HG03139 (cell line): Measurements from ENCODE around the gene SLCO4A1.
"Not testable (repeated sequence)": the region's sequence is repeated elsewhere in the genome, so short reads cannot be mapped to it uniquely, and the experiment has no call there.

ENCODE experiments used
- ATAC-seq: cut with Tn5 transposase; IDR thresholded peaks from one replicate; pipeline ENCODE4 v1.9.1; 2021; ENCODE audit not compliant: unreplicated experiment

Gene SLCO4A1

DNA sequence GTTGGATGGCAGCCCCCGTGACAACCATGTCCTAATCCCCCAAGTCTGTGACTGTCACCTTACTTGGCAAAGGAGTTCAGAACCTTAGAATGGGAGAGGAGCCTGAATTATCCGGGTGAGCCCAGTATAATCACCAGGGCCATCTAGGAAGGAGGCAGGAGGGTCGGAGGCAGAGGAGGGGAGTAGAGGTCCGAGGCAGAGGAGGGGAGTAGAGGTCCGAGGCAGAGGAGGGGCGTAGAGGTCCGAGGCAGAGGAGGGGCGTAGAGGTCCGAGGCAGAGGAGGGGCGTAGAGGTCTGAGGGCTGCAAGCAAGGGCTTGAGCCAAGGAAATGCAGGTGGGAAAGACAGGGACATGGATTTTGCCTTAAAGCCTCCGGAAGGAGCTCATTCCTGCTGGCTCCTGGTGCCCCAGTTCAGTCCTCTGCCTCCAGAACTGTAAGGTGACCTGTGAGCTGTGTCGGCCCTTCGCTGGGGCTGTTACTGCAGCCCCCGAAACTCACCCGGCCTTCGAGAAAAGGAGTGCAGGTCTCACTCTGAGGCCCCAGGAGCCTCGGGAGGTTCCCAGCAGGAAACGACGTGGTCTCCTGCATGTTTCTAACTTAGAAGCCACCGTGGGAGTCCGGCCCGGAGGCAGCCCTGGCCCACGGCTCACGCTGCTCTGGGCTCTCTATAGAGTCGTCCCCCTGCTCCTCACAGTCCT lies 20.0 kb upstream of the SLCO4A1 start:
- ATAC-seq = no peak

DNA sequence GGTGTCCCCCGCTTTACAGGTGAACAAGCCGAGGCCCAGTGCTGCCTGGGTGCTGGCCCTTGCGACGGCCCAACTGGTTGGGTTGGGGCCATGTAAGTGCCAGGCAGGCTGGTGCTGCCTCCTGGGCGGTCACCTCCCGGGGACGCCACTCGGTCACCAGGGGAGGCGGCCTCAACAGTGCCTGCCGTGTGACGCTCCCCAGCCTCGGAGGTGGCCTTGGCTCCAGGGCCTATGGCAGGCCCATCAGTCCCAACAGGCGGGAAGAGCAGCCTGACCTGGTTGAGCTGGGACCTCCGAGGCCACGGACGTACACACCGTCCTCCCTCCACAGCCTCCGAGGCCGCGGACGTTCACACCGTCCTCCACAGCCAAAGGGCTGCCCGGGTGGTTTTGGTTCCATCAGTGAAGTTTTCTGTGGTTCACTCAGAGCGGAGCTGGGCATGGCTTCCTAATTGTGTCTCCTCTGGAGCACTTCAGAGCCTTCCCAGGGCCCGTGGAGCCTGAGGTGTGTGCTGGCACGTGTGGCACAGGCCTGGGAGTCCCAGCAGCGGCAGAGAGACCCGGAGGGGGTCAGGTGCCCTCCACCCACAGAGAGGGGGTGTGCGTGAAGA lies 19.3 kb upstream of the SLCO4A1 start:
- ATAC-seq = no peak

DNA sequence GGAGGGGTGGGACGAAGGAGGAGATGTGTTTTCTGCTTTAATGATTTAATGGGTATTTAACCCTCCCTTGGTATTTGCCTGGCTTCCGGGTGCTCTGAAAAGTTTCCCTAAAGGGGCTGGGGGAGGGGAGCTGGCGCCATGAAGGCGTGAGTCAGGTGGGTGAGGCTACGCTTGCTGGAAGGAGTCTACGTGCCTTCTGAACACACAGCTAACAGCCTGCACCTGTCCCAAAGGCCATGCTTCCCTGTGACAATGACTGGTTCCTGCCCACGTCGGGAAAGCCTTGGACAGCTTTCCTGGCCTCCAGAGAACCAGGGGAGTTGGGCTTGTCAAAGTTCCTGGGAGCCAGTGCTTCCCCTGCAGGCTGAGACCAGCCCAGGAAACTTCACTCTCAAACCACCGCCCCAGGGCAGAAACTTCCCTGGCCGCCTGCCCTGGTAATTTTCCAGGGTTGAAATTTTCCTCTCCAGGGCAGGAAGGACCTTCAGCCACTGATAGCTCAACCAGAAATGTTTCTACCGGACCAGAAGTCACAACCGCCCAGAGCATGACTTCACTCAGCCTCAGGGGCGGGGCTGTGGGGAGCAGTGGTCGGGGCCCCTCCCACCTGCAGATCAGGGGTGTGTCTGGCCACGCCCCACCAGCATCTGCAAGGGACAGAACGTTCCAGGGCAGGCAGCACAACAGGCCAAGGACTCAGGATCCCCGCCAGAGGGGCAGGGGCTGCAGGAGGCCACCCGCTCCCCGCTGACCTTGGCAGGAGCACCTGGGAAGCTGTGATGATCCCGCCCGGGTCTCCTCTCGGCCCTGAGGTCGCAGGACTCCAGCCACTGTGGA lies 18.6 kb upstream of the SLCO4A1 start:
- ATAC-seq = peak; percentile 62

DNA sequence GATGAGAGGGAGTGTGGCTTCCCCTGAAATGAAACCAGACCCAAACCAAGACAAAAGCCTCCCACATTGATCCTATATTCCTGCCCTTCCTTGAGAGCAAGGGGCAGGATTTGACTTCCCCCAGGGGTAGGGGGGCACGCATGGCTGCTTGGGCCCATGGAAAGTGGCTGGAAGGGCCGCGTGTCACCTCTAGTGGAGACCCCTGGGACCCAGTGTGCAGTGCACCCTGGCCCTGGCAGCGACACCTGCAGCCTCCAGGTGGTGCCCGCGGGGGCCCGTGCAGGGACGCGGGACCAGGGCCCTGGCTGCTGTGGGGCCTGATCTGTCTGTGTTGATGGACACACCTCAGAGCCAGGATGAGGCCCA lies 18.0 kb upstream of the SLCO4A1 start:
- ATAC-seq = peak; percentile 30

DNA sequence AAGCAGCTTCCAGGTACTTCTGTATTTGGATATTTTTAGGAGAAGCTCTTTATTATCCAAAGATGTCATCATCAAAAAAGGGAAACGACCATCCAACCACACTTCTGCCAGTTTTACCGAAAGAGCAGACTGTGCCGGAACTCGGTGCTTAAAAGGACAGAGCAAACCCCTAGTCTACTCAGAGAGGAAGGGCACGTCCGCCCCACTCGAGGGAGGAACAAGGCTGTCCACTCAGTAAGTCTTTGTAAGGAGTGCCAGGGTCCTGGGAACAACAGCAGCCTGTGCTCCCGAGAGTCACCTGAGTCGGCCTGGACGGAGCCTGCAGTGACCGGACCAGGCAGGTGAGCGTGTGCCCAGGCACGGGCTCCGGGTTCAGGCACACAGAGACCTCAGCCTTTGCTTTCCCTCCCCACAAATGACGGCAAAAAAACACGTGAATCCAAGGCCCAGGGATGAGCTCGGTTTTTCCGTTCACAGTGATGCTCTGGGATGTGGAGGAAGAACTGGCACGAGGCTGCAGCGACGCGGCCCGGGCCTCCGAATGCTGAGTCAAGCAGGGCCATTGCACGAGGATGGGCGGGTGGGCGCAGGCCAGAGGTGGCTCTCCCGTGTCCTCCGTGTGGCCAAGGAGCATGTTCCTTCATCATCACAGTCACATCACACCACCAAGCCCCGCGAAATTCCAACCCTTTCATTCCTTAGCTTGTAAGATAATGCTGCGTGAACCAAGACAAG lies 17.4 kb upstream of the SLCO4A1 start:
- ATAC-seq = no peak

DNA sequence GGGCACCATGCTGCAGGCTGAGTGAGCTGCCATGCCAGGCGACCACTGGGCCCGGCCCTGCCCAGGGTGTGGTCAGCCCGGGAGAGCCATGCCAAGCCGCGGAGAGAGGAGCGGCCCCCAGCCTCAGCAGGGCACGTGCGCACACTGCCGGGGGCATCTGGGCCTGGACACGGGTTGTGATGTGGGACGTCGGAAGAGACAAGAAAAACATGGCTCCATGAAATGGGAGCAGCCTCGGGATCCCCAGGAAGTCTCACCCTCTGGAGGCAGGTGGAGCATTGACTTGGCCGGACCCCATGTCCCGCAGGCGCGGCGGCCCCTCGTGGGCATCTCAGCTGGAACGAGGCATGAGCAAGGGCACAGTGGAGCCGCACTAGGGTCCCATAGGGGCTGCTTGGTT lies 16.8 kb upstream of the SLCO4A1 start:
- no peak for ATAC-seq

DNA sequence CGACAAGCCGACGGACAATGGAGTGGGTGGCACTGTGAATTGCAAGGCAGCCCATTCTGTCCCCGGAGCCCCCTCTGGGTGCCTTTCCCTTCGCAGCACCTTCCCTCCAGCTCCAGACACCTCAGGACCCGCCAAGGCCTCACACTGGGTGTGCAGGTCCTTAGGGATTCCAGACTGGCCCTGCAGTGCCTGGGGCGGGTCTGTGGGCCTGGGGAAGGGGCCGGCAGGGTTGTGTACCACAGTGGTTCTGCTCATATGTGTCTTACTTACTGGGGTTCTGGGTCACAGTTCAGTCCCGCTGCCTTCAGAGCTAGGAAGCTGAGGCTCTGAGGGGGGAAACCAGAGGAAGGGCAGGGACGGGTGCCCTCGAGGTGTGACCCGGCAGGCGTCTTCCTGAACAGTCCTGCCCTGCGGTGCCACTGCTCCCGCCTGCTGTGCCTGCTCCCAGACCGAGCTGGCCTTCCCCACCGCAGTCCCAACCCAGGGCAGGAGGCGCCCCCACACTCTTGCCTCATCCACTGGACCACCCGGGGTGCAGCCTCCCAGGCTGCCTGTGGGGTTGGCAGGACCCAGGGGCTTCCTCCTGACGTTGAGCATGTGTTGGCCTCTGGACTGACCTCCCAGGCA lies 16.3 kb upstream of the SLCO4A1 start:
- no peak for ATAC-seq

DNA sequence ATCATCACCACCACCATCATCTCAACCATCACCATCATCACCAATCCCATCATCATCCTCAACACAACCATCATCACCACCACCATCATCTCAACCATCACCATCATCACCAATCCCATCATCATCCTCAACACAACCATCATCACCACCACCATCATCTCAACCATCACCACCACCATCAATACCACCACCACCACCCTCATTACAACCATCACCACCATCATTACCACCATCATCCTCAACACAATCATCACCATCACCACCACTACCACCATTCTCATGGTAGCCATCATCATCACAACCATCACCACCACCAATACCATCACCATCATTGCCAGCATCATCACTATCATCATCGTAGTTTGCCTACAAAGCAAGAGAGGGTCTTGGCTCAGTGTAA lies 14.9 kb upstream of the SLCO4A1 start:
- ATAC-seq = not testable (repeated sequence)

DNA sequence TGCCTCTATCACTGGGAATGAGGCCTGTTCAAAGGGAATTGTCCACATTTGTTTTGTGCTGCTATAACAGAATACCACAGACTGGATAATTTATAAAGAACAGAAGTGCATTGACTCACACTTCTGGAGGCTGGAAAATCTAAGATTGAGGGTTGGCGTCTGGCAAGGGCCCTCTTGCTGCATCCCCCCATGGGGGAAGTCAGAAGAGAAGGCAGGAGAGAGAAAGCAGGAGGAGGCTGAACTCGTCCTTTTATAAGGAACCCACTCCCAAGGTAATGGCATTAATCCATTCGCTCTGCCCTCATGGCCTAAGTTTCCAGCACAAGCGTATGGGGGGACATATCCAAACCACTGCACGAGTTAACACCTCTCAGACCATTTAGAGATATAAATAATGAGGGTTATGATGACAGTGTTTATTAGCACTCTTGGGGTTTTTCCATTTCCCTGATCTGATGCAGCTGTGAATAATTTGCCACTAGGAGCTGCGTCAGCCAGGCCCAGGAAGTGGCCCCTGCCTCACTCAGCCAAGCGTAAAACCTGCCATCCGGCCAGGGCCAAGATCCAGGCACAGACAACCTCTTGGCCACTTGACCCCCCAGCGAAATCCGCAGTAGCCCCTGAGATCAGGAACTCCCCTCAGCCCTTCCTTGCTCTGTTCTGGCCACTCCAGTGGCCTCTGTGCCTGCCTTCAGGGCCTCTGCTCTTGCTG lies 14.2 kb upstream of the SLCO4A1 start:
- ATAC-seq = no peak

DNA sequence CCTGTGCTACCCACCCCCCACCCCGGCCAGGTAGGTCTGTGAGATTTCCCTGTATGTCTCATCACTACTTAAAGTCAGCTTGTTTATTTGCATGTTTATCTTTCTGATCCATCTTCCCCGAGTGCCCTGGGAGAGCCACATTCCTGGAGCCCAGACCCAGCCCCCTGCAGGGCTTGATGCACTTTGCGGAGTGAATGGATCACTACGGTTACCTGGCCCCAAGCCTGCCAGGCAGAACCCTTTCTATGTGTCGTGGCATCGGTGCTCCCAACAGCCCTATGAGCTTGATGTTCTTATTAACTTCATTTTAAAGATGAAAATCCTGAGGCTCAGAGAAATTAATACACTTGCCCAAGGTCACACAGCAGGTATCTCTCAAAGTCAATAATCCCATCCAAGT lies 13.6 kb upstream of the SLCO4A1 start:
- no peak for ATAC-seq

DNA sequence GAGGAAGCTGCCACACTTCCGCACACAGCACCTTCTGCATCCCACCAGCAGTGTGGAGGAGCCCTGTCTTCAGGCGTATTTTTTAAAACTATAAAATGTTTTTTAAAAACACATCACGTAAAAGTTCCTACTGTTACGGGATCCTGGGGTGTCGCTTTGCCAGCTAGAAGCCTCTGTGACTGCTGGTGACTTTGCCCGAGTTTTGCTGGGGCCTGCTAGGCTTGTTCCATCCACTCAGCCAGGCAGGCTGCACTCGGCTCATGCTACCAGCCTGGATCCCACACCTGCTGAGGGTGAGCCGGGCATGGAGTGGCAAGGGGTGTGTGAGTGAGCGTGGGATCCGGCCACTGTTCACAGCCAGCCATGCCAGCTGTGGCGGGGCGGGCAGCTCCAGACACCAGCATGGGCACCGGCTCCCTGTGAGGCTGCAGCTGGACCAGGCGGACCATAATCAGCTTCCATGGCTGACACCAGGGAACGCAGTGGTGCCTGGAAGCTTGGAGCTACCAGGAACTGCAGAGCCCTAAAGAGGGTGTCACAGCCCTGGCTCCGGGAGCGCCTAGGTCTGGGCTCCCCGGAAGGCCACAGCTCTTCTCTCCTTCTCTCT lies 12.3 kb upstream of the SLCO4A1 start:
- ATAC-seq = no peak

DNA sequence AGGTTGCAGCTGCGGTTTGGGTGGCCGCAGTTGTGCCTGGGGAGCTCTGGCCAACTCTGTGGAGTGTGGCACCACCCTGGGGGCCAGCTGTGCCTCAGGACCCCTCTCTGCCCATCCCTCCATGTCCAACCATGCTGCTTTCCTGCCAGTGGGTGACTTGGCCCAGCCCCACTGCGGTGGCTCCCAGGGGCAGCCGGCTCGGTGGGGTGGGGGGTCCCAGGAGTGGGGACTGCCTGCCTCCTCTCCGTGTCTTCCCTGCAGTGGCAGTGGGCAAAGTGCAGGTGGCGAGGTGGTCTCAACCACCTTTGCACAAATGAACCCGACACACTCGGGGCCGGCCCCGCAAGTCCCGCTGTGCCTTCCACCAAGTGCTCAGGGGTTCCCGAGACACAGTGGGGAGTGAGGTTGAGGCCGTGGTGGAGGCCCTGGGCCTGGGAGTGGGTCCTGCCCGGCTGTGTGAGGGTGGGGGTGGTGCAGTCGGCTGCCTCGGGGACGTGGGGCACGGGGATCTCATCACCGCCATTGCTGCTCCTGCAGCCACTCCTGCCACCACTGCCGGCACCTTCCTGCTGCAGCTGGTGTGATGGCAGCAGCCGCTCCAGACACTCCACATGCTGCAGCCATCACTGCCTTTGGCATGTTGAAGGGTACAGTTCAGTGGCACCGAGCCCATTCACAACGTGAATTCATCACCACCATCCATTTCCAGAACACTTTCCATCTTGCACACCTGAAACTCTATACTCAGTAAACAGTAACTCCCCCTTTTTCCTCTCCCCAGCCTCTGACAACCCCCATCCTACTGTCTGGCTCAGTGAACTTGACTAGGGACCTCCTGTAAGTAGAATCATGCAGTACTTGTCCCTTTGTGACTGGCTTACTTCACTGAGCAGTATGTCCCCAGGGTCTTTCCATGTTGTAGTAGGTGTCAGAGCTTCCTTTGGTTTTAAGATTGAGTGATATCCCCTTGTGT lies 10.7 kb upstream of the SLCO4A1 start:
- ATAC-seq = no peak

DNA sequence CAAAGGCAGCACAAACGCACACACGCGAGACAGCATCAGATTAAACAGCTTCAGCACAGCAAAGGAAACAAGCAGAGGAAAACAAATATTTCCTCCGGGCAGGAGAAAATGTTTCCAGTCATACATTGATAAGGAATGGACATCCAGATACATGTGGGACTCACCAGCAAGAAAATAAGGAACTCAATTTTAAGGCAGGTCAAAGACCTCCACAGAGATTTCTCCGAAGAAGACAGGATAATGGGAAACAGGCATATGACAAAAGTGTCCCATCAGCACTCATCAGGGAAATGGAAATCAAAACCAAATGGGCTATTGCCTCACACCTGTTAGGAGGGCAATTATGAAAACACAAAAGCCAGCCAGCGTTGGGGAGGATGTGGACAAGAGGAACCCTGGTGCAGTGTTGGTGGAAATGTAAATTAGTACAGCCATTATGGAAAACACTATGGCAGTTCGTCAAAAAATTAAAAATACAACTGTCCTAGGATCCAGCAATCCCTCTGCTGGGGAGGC lies 9.7 kb upstream of the SLCO4A1 start:
- no peak for ATAC-seq

DNA sequence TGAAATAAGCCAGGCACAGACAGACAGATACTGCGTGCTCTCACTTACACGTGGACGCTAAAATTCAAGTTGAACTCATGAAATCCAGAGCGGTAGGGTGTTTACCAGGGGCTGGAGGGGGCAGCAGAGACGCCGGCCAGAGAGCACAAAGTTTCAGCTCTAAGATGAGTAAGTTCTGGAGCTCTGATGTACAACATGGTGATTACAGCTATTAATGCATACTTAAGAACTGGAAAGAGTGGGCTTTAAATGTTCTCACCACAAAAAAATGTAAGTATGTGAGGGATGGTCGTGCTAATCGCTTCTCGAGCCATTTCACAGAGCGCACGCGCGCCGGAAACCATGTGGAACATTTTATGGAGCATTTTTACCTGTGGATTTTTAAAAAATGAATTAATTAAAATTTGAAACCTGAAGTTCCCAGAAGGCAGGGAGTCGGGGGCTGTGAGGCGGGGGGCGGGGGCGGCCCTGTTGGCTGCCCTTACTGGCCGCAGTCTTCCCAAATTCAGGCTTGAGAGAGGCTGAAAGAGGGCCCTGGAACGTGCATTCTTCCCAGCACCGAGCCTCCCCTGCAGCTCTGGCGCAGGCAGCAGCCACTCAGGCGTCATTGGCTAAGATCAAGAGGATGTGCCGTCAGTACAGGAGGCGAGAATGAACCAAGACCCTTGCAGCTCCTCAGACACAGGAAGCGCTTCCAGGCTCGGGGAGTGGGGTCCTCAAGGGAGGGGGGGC lies 8.5 kb upstream of the SLCO4A1 start:
- no peak for ATAC-seq

DNA sequence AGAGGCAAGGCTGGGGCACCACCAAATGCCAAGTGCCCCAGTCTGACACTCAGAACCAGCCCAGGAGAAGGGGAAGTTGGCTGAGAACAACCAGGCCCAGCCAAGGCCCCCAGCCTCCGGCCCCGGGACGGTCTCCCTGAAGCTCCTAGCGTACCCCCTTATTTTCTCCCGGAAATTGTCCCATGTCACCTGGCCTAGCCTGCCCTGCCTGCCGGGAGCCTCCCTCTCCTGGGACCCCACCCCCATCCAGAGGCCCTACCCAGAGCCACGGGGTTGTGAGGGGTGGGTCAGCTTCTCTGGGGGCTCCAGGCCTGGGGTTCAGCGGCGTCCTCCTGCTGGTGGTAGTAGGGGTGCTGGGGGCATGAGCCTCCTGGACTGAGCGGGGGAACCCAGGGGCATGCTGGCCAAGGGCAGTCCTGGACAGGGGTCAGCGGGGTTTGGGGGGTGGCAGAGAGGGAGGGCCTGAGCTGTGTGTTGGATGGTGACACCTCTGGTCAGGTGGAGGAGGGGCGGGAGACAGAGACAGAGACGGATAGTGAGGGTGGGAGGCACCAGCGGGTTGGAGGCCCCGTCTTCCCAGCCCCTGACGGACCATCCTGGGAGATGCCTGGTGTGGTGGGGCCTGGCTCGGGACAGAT lies 7.9 kb upstream of the SLCO4A1 start:
- ATAC-seq = no peak

DNA sequence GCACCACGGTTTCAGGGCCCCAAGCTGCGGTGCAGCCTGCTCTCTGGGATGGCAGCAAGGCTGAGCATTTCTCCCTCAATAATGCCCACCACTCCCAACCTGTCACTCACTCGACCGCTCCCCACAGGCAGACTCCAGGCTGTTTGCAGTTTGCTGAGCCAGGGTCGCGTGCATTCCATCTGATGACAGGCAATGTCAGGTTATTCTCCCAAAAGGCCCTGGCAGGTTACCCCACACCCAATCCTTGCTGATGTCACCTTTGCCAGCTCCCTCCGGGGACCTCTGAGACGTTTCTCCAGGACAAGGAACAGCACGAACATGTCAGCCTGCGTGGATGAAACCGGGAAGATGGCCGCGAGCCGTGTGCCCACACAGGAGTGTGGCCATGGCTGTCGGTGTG lies 7.1 kb upstream of the SLCO4A1 start:
- ATAC-seq = no peak

DNA sequence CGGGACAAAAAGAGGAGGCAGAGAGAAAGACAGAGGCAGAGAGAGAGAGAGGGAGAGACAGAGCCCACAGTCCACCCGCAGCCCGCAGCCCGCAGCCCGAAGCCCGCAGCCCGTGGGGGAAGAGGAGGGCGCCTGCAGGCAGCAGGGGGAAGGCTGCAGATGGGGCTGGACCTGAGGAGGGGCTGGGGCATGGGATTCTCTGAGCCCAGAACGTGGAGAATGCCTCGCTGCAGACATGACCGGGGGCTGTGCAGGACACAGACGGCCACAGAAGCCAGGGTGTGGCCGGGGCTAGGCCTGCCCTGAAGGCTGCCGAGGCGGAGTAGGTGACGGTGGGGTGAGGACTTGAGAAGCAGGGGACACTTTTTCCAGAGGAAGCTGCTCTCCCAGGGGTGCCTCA lies 6.5 kb upstream of the SLCO4A1 start:
- ATAC-seq = no peak
